Measurements from ENCODE around the gene CHEK2.
A peak's percentile ranks its signal among the peaks of the same experiment; 100 is the strongest.
"Not testable (repeated sequence)": the region's sequence is repeated elsewhere in the genome, so short reads cannot be mapped to it uniquely, and the experiment has no call there.

CHEK2 gene

DNA sequence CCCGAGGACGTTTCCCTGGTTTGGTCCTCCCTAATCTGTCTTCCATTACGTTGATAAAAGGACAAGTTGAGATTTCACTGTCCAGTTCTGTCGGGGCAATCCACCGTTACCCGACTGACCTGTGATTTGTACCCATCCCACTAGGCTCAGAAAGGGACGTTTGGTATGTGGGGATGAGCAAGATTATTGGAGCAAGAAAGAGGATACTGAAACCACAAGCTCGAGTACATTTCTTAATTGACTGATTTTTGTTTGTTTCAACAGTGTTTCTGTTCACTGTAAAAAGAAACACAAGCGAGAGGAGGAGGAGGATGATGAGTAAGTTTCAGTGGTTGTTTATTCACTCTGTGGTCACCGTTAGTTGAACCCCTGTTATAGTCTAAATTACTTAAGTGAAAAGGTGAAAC lies 31.8 kb upstream of the CHEK2 start:
- DNase-seq (ENCODE audit: extremely low read depth, low read depth): no peak
- TF ChIP-seq, protein P1, sequence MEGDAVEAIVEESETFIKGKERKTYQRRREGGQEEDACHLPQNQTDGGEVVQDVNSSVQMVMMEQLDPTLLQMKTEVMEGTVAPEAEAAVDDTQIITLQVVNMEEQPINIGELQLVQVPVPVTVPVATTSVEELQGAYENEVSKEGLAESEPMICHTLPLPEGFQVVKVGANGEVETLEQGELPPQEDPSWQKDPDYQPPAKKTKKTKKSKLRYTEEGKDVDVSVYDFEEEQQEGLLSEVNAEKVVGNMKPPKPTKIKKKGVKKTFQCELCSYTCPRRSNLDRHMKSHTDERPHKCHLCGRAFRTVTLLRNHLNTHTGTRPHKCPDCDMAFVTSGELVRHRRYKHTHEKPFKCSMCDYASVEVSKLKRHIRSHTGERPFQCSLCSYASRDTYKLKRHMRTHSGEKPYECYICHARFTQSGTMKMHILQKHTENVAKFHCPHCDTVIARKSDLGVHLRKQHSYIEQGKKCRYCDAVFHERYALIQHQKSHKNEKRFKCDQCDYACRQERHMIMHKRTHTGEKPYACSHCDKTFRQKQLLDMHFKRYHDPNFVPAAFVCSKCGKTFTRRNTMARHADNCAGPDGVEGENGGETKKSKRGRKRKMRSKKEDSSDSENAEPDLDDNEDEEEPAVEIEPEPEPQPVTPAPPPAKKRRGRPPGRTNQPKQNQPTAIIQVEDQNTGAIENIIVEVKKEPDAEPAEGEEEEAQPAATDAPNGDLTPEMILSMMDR (IDR thresholded peaks at IDR 0.05; ENCODE audit: low read depth, low read length): no peak

- TF ChIP-seq, protein P1 (IDR thresholded peaks at IDR 0.05; ENCODE audit: low read depth, low read length): no peak; the same call in 1 of the 2 replicates
- peak; percentile 90 for DNase-seq (ENCODE audit: extremely low read depth, low read depth)
Observed at GRCh38 chr22:28772633-28773460, 31.2 kb upstream of the CHEK2 start, which contains the start of gene CCDC117. CCDC117 (plus strand) TSS chr22:28772695; CDS start chr22:28772850, 155 bp downstream.

DNA sequence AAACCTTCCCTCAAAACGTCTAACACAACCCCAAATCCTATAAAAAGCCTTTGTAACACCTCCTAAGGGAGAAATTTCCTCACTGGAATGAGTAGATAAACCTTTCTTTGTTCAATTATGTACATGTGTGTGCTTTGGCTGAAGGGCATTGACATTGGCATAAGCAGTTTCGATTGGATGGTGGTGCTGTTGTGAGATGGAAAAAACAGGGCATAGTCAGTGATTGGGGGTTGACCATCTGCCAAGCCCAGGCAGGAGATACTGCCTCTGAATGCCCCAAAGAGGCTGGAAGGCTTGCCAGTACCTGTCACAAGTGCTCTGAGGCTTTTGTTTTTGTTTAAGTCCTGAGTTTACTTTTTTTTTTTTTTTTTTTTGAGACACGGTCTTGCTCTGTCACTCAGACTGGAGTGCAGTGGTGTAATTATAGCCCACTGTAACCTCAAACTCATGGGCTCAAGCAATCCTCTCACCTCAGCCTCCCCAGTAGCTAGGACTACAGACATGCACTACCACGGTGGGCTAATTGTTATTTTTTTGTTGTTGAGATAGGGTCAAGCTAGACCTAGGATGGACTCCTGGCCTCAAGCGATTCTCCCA lies 29.7 kb upstream of the CHEK2 start:
- DNase-seq (ENCODE audit: extremely low read depth, low read depth): no peak
- TF ChIP-seq, protein P1 (IDR thresholded peaks at IDR 0.05; ENCODE audit: low read depth, low read length): no peak

DNA sequence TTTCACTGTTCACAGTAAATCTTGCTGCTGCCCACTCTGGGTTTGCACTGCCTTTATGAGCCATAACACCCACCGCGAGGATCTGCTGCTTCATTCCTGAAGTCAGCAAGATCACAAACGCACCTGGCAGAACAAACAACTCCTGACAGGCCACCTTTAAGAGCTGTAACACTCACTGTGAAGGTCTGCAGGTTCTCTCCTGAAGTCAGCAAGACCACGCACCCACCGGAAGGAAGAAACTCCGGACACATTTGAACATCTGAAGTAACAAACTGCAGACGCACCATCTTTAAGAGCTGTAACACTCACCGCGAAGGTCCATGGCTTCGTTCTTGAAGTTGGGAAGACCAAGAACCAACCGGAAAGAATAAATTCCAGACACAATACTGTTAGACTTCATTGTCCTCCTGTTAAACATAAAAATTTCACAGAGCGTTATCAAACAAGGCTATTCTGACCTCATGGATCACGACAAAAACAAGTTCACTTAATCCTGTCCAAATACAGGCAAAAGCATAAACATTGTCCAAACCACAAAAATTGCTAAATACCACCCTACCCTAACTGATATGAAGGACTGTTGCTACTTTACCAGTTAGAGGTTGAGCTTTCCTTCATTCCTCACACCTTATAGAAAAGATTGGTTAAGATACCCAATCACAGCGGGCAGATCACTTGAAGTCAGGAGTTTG lies 27.9 kb upstream of the CHEK2 start:
- DNase-seq (ENCODE audit: extremely low read depth, low read depth): no peak
- TF ChIP-seq, protein P1 (IDR thresholded peaks at IDR 0.05; ENCODE audit: low read depth, low read length): no peak

- TF ChIP-seq, protein P1 (IDR thresholded peaks at IDR 0.05; ENCODE audit: low read depth, low read length): no peak
- DNase-seq (ENCODE audit: extremely low read depth, low read depth): no peak
Observed at GRCh38 chr22:28768701-28769393, 27.2 kb upstream of the CHEK2 start.

- TF ChIP-seq, protein P1 (IDR thresholded peaks at IDR 0.05; ENCODE audit: low read depth, low read length): no peak
- DNase-seq (ENCODE audit: extremely low read depth, low read depth): no peak
Observed at GRCh38 chr22:28766628-28767027, 25.0 kb upstream of the CHEK2 start.

DNA sequence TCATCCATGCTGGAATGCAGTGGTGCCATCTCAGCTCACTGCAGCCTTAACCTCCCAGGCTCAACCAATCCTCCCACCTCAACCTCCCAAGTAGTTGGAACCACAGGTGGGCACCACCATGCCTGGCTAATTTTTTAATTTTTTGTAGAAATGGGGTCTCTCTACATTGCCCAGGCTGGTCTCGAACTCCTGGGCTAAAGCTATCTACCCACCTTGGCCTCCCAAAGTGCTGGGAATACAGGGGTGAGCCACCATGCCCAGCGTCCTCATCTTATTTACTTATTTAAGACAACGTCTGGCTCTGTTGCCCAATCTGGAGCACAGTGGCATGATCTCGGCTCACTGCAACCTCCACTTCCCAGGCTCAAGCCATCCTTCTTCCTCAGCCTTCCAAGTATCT lies 20.4 kb upstream of the CHEK2 start:
- DNase-seq (ENCODE audit: extremely low read depth, low read depth): not testable (repeated sequence)
